GM18505 (cell line): ENCODE measurements around the gene MGMT.

Experiments
- ATAC-seq: cut with Tn5 transposase; IDR thresholded peaks from one replicate; pipeline ENCODE4 v1.9.1; 2021; ENCODE audit not compliant: unreplicated experiment
- POLR2A ChIP-seq: IDR thresholded peaks from 4 replicates; pipeline ENCODE4 v1.6.1; 2011; ENCODE audit warnings: borderline replicate concordance; ENCODE audit not compliant: insufficient read depth, insufficient read length; ENCODE audit errors: extremely low read depth

The MGMT gene

GRCh38 chr10:129442866-129443265 lies 24.2 kb upstream of the MGMT start:
- ATAC-seq: no peak
- TF ChIP-seq POLR2A: no peak

DNA sequence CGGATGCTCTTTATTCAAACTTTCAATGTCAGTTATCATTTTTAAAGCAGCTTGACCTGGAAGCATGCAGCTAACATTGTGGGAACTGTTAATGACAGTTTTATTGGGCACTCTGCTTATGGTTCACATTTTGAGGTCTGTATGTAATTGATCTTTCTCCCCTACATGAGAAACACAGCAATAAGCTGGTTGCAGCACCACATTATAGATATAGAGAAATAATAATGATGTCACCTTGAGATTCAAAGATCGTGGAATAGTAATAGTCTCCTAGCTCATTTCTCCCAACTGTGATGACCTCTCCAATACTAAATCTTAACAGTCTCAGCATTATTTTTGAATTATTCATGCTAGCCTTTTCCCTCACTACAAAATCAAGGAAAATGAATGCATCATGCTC lies 22.7 kb upstream of the MGMT start:
- no peak for ATAC-seq

DNA sequence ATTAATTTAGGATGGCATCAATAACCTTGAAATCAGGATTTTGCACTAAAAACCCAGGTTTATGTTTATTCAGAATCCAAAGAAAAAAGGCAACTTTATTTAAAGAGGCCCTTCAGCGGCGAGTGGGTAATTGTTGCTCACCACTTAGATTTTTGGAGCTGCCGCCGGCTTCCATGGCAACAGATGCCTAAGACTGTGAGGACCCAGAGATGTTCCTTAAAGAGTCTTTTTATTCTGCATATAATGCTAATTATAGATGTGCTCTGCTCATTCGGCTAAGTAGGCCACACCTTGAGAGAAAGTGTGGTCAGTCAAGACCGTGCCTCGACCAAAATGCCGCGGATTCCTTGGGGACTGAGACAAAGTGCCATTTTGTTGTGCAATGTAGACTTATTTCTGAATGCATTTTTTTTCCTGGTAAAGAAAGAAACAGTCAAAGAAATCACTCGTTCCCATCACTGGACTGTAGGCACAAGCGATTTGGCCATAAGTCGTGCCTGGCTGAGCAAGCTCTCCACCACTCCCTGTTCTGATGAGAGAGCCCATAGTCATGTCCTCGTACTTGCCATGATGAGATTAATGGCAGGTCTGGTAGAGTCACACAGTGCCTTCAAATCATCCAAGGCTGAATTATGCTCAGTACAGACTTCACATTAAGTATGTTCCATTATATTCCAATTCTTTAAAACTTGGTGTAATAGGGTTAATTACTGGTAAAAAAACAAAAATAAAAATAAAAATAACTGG lies 21.4 kb upstream of the MGMT start:
- no peak for TF ChIP-seq POLR2A
- no peak for ATAC-seq

More for the DNA sequence above, 22.7 kb upstream of the MGMT start:
- no peak for TF ChIP-seq POLR2A

- no peak for ATAC-seq
These were observed 20.9 kb upstream of the MGMT start for GRCh38 chr10:129446183-129446581.

DNA sequence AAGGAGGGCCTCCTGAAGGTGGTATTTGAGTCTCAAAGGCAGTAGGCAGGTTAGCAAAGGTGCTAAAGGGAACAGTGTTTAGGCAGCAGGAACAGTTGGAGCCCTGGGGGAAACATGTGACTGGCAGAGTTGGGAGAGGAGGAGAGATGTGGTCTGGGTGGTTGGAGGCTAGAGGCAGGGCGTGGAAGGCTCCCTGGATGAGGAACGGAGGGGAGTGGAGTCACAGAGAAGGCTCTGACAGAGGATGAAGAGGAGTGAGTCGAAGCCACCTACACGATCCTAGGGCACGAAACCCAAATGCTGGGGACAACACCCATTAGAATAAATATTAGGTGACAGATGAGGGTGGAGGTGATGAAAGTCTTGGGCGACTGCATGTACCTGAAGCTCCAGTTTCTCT lies 19.6 kb upstream of the MGMT start:
- no peak for ATAC-seq

More at GRCh38 chr10:129446183-129446581, 20.9 kb upstream of the MGMT start:
- no peak for TF ChIP-seq POLR2A

DNA sequence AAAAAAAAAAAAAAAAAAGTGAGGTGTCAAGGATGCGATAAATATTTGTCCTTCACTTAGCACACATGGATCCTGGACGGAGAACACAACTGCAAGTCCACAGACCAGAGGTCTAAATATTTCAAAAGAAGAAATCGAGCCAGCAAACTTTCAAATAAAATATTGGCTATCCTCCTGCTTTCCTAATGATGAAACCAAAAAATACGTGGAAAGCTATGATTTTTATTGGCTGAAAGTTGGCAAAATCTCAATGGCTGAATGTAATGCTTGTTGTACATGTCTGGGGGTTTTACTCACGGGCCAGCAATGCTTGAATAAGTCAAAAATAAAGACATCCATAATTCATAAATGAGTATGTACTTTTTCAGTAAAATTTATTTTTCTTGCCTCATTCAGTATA lies 19.0 kb upstream of the MGMT start:
- TF ChIP-seq POLR2A: no peak
- no peak for ATAC-seq

More for the DNA sequence above, 19.6 kb upstream of the MGMT start:
- TF ChIP-seq POLR2A: no peak

- no peak for ATAC-seq
- no peak for TF ChIP-seq POLR2A
These were observed 18.5 kb upstream of the MGMT start for GRCh38 chr10:129448539-129448938.

- TF ChIP-seq POLR2A: no peak
- ATAC-seq: no peak
These were observed 17.1 kb upstream of the MGMT start for GRCh38 chr10:129449893-129450292.

DNA sequence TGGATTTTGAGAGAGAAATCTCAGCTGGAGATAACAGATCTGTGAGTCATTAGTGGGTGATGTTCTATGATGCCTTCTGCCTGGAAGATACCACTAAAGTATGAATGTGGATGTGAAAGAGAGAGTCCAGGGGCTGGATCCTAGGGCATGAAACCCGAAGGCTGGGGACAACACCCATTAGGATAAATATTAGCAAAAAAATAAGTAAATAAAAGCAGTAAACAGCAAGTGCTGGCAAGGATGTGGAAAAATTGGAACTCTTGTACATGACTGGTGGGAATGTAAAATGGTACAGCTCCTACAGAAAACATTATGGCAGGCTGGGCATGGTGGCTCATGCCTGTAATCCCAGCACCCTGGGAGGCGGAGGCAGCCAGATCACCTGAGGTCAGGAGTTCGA lies 16.6 kb upstream of the MGMT start:
- no peak for ATAC-seq
- TF ChIP-seq POLR2A: no peak

GRCh38 chr10:129455625-129456024 lies 11.4 kb upstream of the MGMT start:
- no peak for ATAC-seq
- TF ChIP-seq POLR2A: no peak

DNA sequence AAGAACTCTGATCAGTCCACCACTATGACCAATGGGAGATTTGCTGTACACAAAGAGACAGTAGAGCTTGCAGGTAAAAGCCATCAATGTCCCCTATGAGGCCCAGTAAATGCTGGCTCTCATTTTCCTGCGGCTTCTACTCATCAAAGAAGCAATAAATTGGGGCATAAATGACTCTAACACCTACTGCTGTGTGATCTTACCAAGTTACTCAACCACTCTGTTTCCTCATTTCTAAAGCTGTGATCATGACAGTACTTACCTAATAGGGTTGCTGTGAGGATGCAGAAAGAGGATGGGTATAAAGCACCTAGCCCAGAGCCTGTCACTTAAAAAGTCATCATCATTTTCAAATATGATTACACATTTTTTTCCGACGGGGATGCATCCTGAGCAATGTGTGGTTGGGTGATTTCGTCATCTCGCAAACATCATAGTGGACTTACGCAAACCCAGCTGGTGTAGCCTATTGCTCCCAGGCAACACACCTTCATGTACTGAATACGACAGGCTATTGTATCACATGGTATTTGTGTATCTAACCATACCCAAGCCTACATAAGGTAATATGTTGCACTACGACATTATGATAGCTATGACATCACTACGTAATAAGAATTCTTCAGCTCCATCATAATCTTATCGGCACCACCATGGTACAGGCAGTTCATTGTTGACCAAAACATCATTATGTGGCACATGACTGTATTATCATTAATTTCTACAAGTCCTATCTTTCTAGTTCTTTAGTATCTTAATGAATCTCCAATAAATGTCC lies 7.1 kb upstream of the MGMT start:
- ATAC-seq: no peak
- no peak for TF ChIP-seq POLR2A

GRCh38 chr10:129462257-129462795 lies 4.7 kb upstream of the MGMT start:
- no peak for ATAC-seq
- TF ChIP-seq POLR2A: no peak

DNA sequence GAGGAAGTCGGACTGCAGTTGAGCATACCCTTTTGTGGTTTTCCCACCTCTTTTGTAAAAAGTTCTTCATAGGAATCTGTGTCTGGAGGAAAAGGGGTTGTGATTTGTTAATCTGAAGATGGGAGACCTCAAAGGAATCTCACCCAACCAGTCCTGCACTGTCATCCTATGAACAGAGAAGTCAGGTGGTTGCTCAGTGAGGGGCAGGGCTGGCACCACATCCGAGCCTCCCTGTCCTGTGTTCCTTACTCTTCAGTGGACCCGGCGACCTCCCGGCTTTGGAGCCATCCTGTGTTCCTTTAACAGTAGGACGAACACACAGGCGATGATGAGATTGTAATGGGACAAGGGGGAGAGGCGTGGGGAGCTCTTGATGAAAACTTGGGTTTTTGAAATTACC lies 2.8 kb upstream of the MGMT start:
- no peak for ATAC-seq
- no peak for TF ChIP-seq POLR2A
